Loucy (cell line): Measurements from ENCODE around the gene E2F1.

Experiments used
- H2AFZ ChIP-seq: fragments of 200-600 bp; sonication (generic); 2 replicates; pipeline ENCODE4 v1.6.0; 2016; ENCODE audit warnings: antibody characterized with exemption, mild to moderate bottlenecking, low read length, moderate library complexity
- H3F3A ChIP-seq: fragments of 200-600 bp; 2 replicates; pipeline ENCODE4 v1.6.0; 2016; ENCODE audit warnings: antibody characterized with exemption, low read depth, mild to moderate bottlenecking
- H3K27me3 ChIP-seq: fragments of 200-600 bp; sonication (generic); 2 replicates; pipeline ENCODE4 v1.6.1; 2014; ENCODE audit warnings: low read length, mild to moderate bottlenecking; ENCODE audit not compliant: insufficient read depth, poor library complexity, severe bottlenecking
- H3K36me3 ChIP-seq: fragments of 200-600 bp; sonication (generic); 2 replicates; pipeline ENCODE4 v1.6.1; 2016; ENCODE audit warnings: low read length; ENCODE audit not compliant: insufficient read depth
- H3K4me1 ChIP-seq: fragments of 200-600 bp; sonication (generic); 2 replicates; pipeline ENCODE4 v1.5.1; 2014; ENCODE audit warnings: low read length, mild to moderate bottlenecking; ENCODE audit not compliant: insufficient read depth, poor library complexity, severe bottlenecking
- H3K4me2 ChIP-seq: fragments of 200-600 bp; sonication (generic); 2 replicates; pipeline ENCODE4 v1.6.0; 2014; ENCODE audit warnings: antibody characterized with exemption, low read length, low read depth, mild to moderate bottlenecking; ENCODE audit not compliant: poor library complexity, severe bottlenecking
- H3K4me3 ChIP-seq: fragments of 200-600 bp; sonication (generic); 2 replicates; pipeline ENCODE4 v1.5.1; 2014; ENCODE audit warnings: low read length, mild to moderate bottlenecking, mixed read lengths; ENCODE audit not compliant: poor library complexity, severe bottlenecking
- H3K79me2 ChIP-seq: fragments of 200-600 bp; sonication (generic); 2 replicates; pipeline ENCODE4 v1.6.1; 2014; ENCODE audit warnings: low read length; ENCODE audit not compliant: insufficient read depth
- H3K9ac ChIP-seq: fragments of 200-600 bp; sonication (generic); 2 replicates; pipeline ENCODE4 v1.6.0; 2014; ENCODE audit warnings: mild to moderate bottlenecking, low read depth, low read length, moderate library complexity; ENCODE audit not compliant: poor library complexity, severe bottlenecking
- H3K9me2 ChIP-seq: fragments of 200-600 bp; sonication (generic); replicated peaks from 2 replicates; pipeline ENCODE4 v1.6.1; 2016; ENCODE audit warnings: low read depth, low read length, mixed read lengths
- H3K9me3 ChIP-seq: fragments of 200-600 bp; sonication (generic); 2 replicates; pipeline ENCODE4 v1.6.1; 2014; ENCODE audit warnings: mild to moderate bottlenecking, antibody characterized with exemption, low read length, low read depth; ENCODE audit not compliant: insufficient read depth
- H4K20me1 ChIP-seq: fragments of 200-600 bp; sonication (generic); 2 replicates; pipeline ENCODE4 v1.6.0; 2014; ENCODE audit warnings: antibody characterized with exemption, low read length, mild to moderate bottlenecking; ENCODE audit not compliant: insufficient read depth, poor library complexity, severe bottlenecking
- EZH2phosphoT487 ChIP-seq: fragments of 200-600 bp; IDR thresholded peaks from 2 replicates; pipeline ENCODE4 v1.6.1; 2018; ENCODE audit warnings: antibody characterized with exemption, mild to moderate bottlenecking, moderate library complexity, borderline replicate concordance
- TF ChIP-seq, protein P1 (sequence below): fragments of 200-600 bp; sonication (generic); conservative IDR thresholded peaks from 2 replicates; pipeline ENCODE4 v1.5.1; 2014; ENCODE audit warnings: mild to moderate bottlenecking, antibody characterized with exemption, low read length

The E2F1 gene

DNA sequence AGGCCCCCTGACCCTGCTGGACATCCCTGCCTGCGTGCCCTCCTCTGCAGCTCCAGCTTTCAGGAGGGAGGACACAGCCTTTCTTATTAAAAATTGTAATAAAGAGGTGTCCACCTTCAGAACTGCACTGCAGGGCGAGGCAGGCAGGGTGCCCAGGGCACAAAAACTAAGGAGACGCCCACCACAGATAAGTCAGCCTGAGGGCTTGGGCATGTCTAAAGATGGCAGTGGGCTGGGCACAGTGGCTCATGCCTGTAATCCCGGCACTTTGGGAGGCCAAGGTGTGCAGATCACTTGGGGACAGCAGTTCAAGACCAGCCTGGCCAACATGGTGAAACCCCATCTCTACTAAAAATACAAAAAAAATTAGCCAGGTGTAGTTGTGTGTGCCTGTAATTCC is 31.0 kb downstream of the E2F1 start:
- H3K9me3 ChIP-seq: no peaks in the 10 kb centered on the region
- H3K4me2 ChIP-seq: no peak overlapping the region
- H3K9ac ChIP-seq: no peak overlapping the region
- H3K9me2 ChIP-seq: no peaks in the 10 kb centered on the region
- no peak overlapping the region for H2AFZ ChIP-seq
- no peaks in the 10 kb centered on the region for H3K27me3 ChIP-seq
- no peak overlapping the region for H3K4me3 ChIP-seq
- no peaks in the 10 kb centered on the region for H4K20me1 ChIP-seq
- no peaks in the 10 kb centered on the region for H3K79me2 ChIP-seq
- no peak for TF ChIP-seq EZH2phosphoT487
- TF ChIP-seq, protein P1, sequence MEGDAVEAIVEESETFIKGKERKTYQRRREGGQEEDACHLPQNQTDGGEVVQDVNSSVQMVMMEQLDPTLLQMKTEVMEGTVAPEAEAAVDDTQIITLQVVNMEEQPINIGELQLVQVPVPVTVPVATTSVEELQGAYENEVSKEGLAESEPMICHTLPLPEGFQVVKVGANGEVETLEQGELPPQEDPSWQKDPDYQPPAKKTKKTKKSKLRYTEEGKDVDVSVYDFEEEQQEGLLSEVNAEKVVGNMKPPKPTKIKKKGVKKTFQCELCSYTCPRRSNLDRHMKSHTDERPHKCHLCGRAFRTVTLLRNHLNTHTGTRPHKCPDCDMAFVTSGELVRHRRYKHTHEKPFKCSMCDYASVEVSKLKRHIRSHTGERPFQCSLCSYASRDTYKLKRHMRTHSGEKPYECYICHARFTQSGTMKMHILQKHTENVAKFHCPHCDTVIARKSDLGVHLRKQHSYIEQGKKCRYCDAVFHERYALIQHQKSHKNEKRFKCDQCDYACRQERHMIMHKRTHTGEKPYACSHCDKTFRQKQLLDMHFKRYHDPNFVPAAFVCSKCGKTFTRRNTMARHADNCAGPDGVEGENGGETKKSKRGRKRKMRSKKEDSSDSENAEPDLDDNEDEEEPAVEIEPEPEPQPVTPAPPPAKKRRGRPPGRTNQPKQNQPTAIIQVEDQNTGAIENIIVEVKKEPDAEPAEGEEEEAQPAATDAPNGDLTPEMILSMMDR: no peak
- H3F3A ChIP-seq: no peaks in the 10 kb centered on the region
- H3K36me3 ChIP-seq: no peaks in the 10 kb centered on the region
- no peaks in the 10 kb centered on the region for H3K4me1 ChIP-seq

DNA sequence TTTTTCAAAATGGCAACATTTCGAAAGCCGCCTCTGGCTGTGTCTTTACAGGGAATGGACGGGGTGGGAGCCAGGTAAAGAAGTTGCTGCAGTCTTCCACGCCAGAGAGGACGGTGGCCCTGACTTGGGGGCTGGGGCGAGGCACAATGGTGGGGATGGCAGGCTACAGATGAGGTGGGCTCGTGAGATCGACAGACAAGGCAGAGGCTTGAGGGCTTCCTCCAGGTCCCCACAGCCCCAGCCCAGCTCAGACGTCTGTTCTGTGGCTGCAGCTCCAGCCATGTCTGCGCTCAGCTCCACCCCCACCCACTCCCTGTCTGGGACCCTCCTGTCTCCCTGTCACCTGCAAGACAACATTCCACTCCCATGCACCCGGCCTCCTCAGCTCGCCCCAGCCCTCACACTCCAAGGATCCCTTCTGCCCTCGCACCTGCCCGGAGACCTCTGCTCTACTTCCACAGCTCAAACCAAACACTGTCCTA is 31.5 kb downstream of the E2F1 start:
- Histone ChIP-seq H3F3A (no peaks in the 10 kb centered on the region), H2AFZ (no peak overlapping the region), H3K9me3 (no peaks in the 10 kb centered on the region), H3K27me3 (no peaks in the 10 kb centered on the region), H3K9me2 (no peaks in the 10 kb centered on the region), H3K9ac (no peak overlapping the region), H3K79me2 (no peaks in the 10 kb centered on the region), H3K4me2 (no peak overlapping the region), H3K4me1 (no peaks in the 10 kb centered on the region), H3K36me3 (no peaks in the 10 kb centered on the region), H3K4me3 (no peak overlapping the region), H4K20me1 (no peaks in the 10 kb centered on the region)
- no peak for TF ChIP-seq EZH2phosphoT487
- TF ChIP-seq, protein P1: no peak

DNA sequence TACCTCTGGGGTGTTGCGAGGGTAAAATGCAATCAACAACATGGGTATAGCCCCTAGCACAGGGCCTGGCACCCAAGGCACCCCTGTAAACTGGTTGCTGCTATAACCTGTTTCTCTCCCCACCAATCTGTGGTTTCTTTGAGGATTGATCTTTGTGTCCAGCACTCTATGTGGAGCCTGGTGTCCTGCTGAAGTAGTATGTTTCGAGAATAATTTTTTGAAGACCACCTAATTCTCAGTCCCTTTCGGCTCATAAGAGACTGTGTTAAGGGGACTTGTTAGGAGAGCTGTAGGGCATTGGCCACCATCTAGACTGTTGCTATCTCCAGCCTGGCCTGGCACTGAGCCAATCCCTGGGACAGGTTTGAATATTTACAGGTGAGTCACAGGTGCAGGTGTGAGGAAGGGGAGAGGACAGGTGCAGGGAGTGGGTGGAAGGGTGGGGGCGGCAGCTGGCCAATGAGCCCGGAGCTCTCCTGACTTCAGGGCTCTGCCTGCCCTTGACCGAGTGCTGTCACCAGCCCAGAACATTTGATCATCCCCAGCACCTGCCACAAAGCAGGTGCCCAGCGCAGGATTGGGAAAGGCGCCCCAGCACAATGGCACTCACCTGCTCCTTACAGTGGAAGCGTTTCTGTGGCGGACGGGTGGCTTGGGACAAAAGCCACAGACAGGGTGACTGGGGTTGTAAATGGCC is 32.1 kb downstream of the E2F1 start:
- Histone ChIP-seq H2AFZ (no peak overlapping the region), H3K4me1 (no peaks in the 10 kb centered on the region), H3K9ac (no peak overlapping the region), H3K4me2 (no peak overlapping the region), H3K79me2 (no peaks in the 10 kb centered on the region), H3K9me3 (no peaks in the 10 kb centered on the region), H3K36me3 (no peaks in the 10 kb centered on the region), H4K20me1 (no peaks in the 10 kb centered on the region), H3K4me3 (no peak overlapping the region), H3K9me2 (no peaks in the 10 kb centered on the region), H3F3A (no peaks in the 10 kb centered on the region), H3K27me3 (no peaks in the 10 kb centered on the region)
- TF ChIP-seq, protein P1: no peak
- TF ChIP-seq EZH2phosphoT487: no peak
